VCaP (cell line): ENCODE results near the gene TPP2.

Experiments used
- H3K27ac ChIP-seq: fragments of 450-650 bp; 2 replicates; pipeline ENCODE4 v1.5.1; 2017
- CTCF ChIP-seq: fragments of 450-650 bp; conservative IDR thresholded peaks from 2 replicates; pipeline ENCODE4 v1.5.1; 2017; ENCODE audit warnings: mild to moderate bottlenecking, moderate library complexity

The TPP2 gene

DNA sequence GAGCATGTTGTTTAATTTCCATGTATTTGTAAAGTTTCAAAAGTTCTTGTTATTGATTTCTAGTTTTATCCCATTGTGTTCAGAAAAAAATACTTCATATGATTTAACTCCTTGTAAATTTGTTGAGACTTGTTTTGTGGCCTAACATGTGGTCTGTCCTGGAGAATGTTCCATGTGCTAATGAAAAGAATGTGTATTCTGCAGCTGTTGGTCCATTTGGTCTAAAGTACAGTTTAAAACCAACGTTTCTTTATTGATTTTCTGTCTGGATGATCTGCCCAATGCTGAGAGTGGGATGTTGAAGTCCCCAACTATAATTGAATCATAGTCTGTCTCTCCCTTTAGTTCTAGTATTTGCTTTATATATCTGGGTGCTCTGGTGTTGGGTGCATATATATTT, 34.9 kb upstream of the TPP2 start:
- TF ChIP-seq CTCF = no peak
- H3K27ac ChIP-seq = no peak overlapping the region

DNA sequence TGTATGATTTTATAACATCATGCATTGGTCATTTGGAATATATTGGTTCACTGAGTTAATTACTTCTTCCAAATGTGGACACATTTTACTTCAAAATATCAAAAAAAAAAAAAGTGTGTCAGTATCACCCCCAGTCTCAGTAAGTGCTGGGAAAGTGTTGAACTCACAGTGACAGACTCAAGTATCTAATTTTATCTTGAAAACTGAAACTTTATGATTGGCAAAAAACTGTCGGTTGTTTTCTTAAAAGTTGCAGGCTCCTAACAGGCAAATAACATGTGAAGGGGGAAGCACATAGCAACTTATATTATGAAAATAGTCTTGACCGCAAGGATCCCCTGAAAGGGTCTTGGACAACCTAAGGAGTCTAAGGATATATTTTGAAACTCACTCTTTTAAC, 33.5 kb upstream of the TPP2 start:
- TF ChIP-seq CTCF = no peak
- H3K27ac ChIP-seq = no peak overlapping the region

DNA sequence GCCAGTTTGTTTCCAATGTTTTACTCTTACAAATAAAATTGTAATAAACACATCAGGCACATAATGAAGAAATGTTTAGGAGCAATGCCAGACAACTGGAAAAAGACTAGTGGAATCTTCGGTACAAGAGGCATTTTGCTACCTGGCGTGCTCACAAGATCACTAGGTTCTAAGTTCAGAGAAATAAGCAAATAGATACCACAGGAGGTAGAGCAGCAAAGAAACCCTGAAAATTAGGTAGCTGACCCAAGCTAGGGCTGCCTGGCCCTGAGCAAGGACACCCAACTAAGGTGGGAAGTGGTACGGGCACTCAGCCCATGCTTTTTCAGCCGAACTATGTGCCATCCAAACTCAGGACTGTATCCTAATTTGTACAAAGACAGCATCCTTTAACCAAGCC, 32.2 kb upstream of the TPP2 start:
- no peak for TF ChIP-seq CTCF
- H3K27ac ChIP-seq = no peak overlapping the region

DNA sequence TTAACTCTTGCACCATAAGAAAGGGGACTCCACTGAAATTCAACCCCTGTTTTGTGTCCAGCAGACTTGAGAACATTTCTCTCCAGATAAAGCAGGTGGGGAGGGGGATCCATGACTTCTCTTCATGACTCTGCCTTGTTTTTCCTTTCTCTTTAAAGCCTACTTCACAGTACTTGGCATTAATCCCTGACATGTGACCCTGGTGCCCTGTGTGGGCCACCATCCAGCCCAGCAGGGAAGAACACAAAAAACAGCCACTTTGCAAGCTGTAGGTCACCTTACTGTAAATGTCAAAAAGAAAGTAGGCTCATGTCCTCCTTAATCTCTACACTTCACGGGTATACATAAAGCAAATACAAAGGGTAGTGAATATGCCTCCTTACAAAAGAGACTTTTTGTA, 30.3 kb upstream of the TPP2 start:
- TF ChIP-seq CTCF = no peak
- H3K27ac ChIP-seq = no peak overlapping the region

- H3K27ac ChIP-seq = no peak overlapping the region
- TF ChIP-seq CTCF = no peak
These were observed 28.9 kb upstream of the TPP2 start for GRCh38 chr13:102567857-102568256.

- peak overlapping the region; percentile 34; the same call in 1 of the 2 replicates for H3K27ac ChIP-seq
These were observed 27.3 kb upstream of the TPP2 start for GRCh38 chr13:102569488-102569887.

GRCh38 chr13:102571075-102571474, 25.7 kb upstream of the TPP2 start:
- TF ChIP-seq CTCF = peak; percentile 46
- H3K27ac ChIP-seq = peak overlapping the region; percentile 34; the same call in 1 of the 2 replicates

More at GRCh38 chr13:102569488-102569887, 27.3 kb upstream of the TPP2 start:
- no peak for TF ChIP-seq CTCF

- peak overlapping the region; percentile 32 for H3K27ac ChIP-seq
These were observed 24.5 kb upstream of the TPP2 start for GRCh38 chr13:102572323-102572722.

More at GRCh38 chr13:102572323-102572722, 24.5 kb upstream of the TPP2 start:
- TF ChIP-seq CTCF = no peak
